SJSA1 (cell line): Measurements from ENCODE around the gene WFDC10A. TPM values are rescaled to one million over a fixed set of nuclear protein-coding genes. Genes with fewer than 3 reads are reported as not detected.

ENCODE experiments used
- DNase-seq, 2 experiments: peaks; one replicate each; pipeline ENCODE4 v3.0.0-alpha.2; 2015 to 2020; ENCODE audit warnings: low spot score in 2 of 2, low read depth in 1 of 2
- H3K27ac ChIP-seq: fragments of 250-450 bp; sonication (Bioruptor Pico); 2 replicates; pipeline ENCODE4 v1.5.1; 2020; ENCODE audit warnings: mild to moderate bottlenecking, moderate library complexity
- H3K27me3 ChIP-seq: fragments of 250-450 bp; sonication (Bioruptor Pico); replicated peaks from 2 replicates; pipeline ENCODE4 v1.5.1; 2020; ENCODE audit warnings: mild to moderate bottlenecking, moderate library complexity
- H3K36me3 ChIP-seq: fragments of 250-450 bp; sonication (Bioruptor Pico); 2 replicates; pipeline ENCODE4 v1.5.1; 2020; ENCODE audit warnings: mild to moderate bottlenecking
- H3K4me1 ChIP-seq: fragments of 250-450 bp; sonication (Bioruptor Pico); replicated peaks from 2 replicates; pipeline ENCODE4 v1.6.1; 2021; ENCODE audit warnings: mild to moderate bottlenecking
- H3K4me3 ChIP-seq: fragments of 250-450 bp; sonication (Bioruptor Pico); 2 replicates; pipeline ENCODE4 v1.5.1; 2020; ENCODE audit warnings: mild to moderate bottlenecking
- H3K9me3 ChIP-seq: fragments of 250-450 bp; sonication (Bioruptor Pico); replicated peaks from 2 replicates; pipeline ENCODE4 v1.5.1; 2020; ENCODE audit warnings: mild to moderate bottlenecking
- total RNA-seq: library from RNA; depleted of rRNA; stranded (reverse); fragments of >200 nt; shearing (Covaris generic); gene quantifications from 2 replicates; pipeline ENCODE4 v1.2.3, GENCODE V29; 2014; rRNA removed

The WFDC10A gene
- total RNA-seq, 1 experiment from 2014 or later = not detected

DNA sequence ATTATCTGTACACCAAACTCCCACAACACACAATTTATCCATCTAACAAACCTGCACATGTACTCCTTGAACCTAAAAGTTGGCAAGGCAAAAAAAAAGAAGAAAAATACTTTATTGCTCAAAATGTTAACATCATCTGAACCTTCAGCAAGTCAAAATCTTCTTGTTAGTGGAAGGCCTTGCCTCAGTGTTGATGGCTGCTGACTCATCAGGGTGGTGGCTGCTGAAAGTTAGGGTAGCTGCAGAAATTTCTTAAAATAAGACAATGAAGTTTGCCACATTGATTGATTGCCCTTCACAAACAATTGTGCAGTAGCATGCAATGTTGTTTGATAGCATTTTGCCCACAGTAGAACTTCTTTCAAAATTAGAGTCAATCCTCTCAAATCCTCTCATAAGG lies 43.2 kb downstream of the WFDC10A start:
- no peak overlapping the region for H3K27ac ChIP-seq
- no peaks in the 10 kb centered on the region for H3K4me1 ChIP-seq
- H3K27me3 ChIP-seq = peaks cover 4% of the 10 kb centered on the region
- H3K9me3 ChIP-seq = no peaks in the 10 kb centered on the region
- no peak overlapping the region for H3K4me3 ChIP-seq
- H3K36me3 ChIP-seq = no peaks in the 10 kb centered on the region
- DNase-seq = no peak

DNA sequence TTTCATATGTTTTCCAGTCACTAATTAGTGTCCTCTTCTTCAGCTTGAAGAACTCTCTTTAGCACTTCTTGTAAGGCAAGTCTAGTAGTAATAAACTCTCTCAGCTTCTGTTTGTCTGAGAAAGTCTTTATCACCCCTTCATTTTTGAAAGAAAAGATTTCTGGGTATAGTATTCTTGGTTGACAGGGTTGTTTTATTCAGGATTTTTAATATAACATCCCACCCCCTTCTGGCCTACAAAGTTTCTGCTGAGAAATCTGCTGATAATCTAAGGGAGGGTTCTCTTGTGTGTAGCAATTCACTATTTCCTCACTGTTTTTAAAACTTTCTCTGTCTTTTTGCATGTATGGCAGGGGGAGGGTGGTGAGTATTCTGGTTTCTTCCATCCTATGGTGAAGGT lies 50.1 kb downstream of the WFDC10A start:
- no peaks in the 10 kb centered on the region for H3K4me1 ChIP-seq
- H3K27me3 ChIP-seq = no peaks in the 10 kb centered on the region; the same call in 1 of the 2 replicates
- no peak for DNase-seq

More for the DNA sequence above, 50.1 kb downstream of the WFDC10A start:
- H3K27ac ChIP-seq = no peak overlapping the region
- no peaks in the 10 kb centered on the region for H3K36me3 ChIP-seq
- no peak overlapping the region for H3K4me3 ChIP-seq
- H3K9me3 ChIP-seq = peaks cover 6% of the 10 kb centered on the region; the same call in 1 of the 2 replicates

Other genes with a start within 250 kb of the WFDC10A start
- gene DBNDD2, start 221.4 kb upstream of the WFDC10A start, total RNA-seq = 0.13 and 0.47 TPM in 2 replicates
- 73.1 and 93.1 TPM in 2 replicates for gene PIGT, start 213.6 kb upstream of the WFDC10A start, total RNA-seq
- not detected in 2 replicates for gene WFDC2, start 160.0 kb upstream of the WFDC10A start, total RNA-seq
- gene SPINT3, start 114.1 kb upstream of the WFDC10A start, total RNA-seq = not detected in 2 replicates
- gene WFDC6, start 90.3 kb upstream of the WFDC10A start, total RNA-seq = not detected in 2 replicates
- gene EPPIN, start 82.3 kb upstream of the WFDC10A start, total RNA-seq = not detected in 2 replicates
- gene WFDC8, start 50.5 kb upstream of the WFDC10A start, total RNA-seq = not detected in 2 replicates
- not detected in 2 replicates for gene WFDC9, start 1.5 kb downstream of the WFDC10A start, total RNA-seq
- gene WFDC11, start 40.5 kb downstream of the WFDC10A start, total RNA-seq = not detected in 2 replicates
- gene WFDC13, start 72.3 kb downstream of the WFDC10A start, total RNA-seq = not detected in 2 replicates
- gene WFDC10B, start 75.3 kb downstream of the WFDC10A start, total RNA-seq = not detected in 2 replicates
- not detected in 2 replicates for gene SPINT4, start 92.6 kb downstream of the WFDC10A start, total RNA-seq
- gene WFDC3, start 162.1 kb downstream of the WFDC10A start, total RNA-seq = not detected in 2 replicates
- 11.1 and 19.2 TPM in 2 replicates for gene DNTTIP1, start 162.2 kb downstream of the WFDC10A start, total RNA-seq
- gene UBE2C, start 182.9 kb downstream of the WFDC10A start, total RNA-seq = 187 and 249 TPM in 2 replicates
- gene TNNC2, start 197.6 kb downstream of the WFDC10A start, total RNA-seq = not detected in 2 replicates
- gene SNX21, start 204.1 kb downstream of the WFDC10A start, total RNA-seq = 19.7 and 55.0 TPM in 2 replicates
- gene ACOT8, start 227.7 kb downstream of the WFDC10A start, total RNA-seq = 41.8 and 56.3 TPM in 2 replicates
- 3.6 and 4.9 TPM in 2 replicates for gene ZSWIM3, start 227.9 kb downstream of the WFDC10A start, total RNA-seq